ENCODE measurements around the gene IQCM.

DNA sequence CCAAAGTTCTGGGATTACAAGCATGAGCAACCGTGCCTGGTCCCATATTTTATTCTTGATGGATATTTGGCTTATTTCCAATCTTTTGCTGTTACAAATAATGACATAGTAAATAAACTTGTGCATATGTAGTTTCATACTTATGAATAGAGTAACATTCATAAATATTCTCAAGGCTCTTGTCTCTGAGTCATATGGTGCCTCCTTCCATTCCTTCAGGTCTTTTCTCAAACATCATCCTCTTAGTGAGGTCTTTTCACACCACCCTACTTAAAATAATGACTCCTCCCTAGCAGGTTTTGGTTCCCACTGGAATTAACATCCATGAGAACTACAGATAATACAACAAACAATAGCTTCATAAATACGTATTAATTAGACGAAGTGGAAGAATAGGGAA lies 416.6 kb downstream of the IQCM start:
- TF ChIP-seq POLR2A (IDR thresholded peaks at IDR 0.05; ENCODE audit: low read length) (no peak), RCOR1 (IDR thresholded peaks at IDR 0.05; ENCODE audit: low read depth, low read length) (no peak), MYC (IDR thresholded peaks at IDR 0.05; ENCODE audit: borderline replicate concordance, low read length) (no peak), CTCF (IDR thresholded peaks at IDR 0.05) (no peak), EP300 (IDR thresholded peaks at IDR 0.05) (no peak), KDM1A (IDR thresholded peaks at IDR 0.05; ENCODE audit: low read depth) (no peak), ZFP36 (IDR thresholded peaks at IDR 0.05; ENCODE audit: borderline replicate concordance, partially characterized antibody) (no peak), FOSB (CRISPR knock-in tag; IDR thresholded peaks at IDR 0.05) (no peak)

Data from A549 (cell line).